SJCRH30 (cell line): ENCODE results near the gene MINDY3. TPM values are rescaled to one million over a fixed set of nuclear protein-coding genes. Genes with fewer than 3 reads are reported as not detected.
A peak's percentile ranks its signal among the peaks of the same experiment; 100 is the strongest.

Experiments
- DNase-seq, 2 experiments: peaks; one replicate each; pipeline ENCODE4 v3.0.0-alpha.2; 2015 to 2020
- H3K27ac ChIP-seq: fragments of 250-450 bp; sonication (Bioruptor Pico); 2 replicates; pipeline ENCODE4 v1.5.1; 2020; ENCODE audit warnings: mild to moderate bottlenecking, moderate library complexity
- H3K27me3 ChIP-seq: fragments of 250-450 bp; sonication (Bioruptor Pico); 2 replicates; pipeline ENCODE4 v1.5.1; 2020; ENCODE audit warnings: mild to moderate bottlenecking, moderate library complexity
- H3K36me3 ChIP-seq: fragments of 250-450 bp; sonication (Bioruptor Pico); 2 replicates; pipeline ENCODE4 v1.5.1; 2020; ENCODE audit warnings: mild to moderate bottlenecking, moderate library complexity
- H3K4me1 ChIP-seq: fragments of 250-450 bp; sonication (Bioruptor Pico); 2 replicates; pipeline ENCODE4 v1.5.1; 2020; ENCODE audit warnings: mild to moderate bottlenecking, moderate library complexity
- H3K4me3 ChIP-seq: fragments of 250-450 bp; sonication (Bioruptor Pico); 2 replicates; pipeline ENCODE4 v1.5.1; 2020; ENCODE audit warnings: mild to moderate bottlenecking, moderate library complexity
- H3K9me3 ChIP-seq: fragments of 250-450 bp; sonication (Bioruptor Pico); replicated peaks from 2 replicates; pipeline ENCODE4 v1.5.1; 2020; ENCODE audit warnings: mild to moderate bottlenecking, moderate library complexity
- total RNA-seq: library from RNA; depleted of rRNA; stranded (reverse); fragments of >200 nt; shearing (Covaris generic); gene quantifications from 2 replicates; pipeline ENCODE4 v1.2.3, GENCODE V29; 2014

The MINDY3 gene
- total RNA-seq, 1 experiment from 2014 or later, result 18.4 TPM

- Histone ChIP-seq H3K9me3 (no peaks in the 10 kb centered on the region), H3K4me1 (no peaks in the 10 kb centered on the region), H3K27me3 (no peaks in the 10 kb centered on the region), H3K4me3 (no peak overlapping the region), H3K27ac (no peak overlapping the region), H3K36me3 (no peaks in the 10 kb centered on the region)
- no peak for DNase-seq
Observed at GRCh38 chr10:15758618-15759017, 101.7 kb downstream of the MINDY3 start.

GRCh38 chr10:15754937-15755336, 105.4 kb downstream of the MINDY3 start:
- H3K4me1 ChIP-seq, result no peaks in the 10 kb centered on the region
- no peaks in the 10 kb centered on the region for H3K9me3 ChIP-seq
- no peak for DNase-seq
- H3K4me3 ChIP-seq, result no peak overlapping the region
- no peak overlapping the region for H3K27ac ChIP-seq
- H3K36me3 ChIP-seq, result no peaks in the 10 kb centered on the region
- no peaks in the 10 kb centered on the region for H3K27me3 ChIP-seq

DNA sequence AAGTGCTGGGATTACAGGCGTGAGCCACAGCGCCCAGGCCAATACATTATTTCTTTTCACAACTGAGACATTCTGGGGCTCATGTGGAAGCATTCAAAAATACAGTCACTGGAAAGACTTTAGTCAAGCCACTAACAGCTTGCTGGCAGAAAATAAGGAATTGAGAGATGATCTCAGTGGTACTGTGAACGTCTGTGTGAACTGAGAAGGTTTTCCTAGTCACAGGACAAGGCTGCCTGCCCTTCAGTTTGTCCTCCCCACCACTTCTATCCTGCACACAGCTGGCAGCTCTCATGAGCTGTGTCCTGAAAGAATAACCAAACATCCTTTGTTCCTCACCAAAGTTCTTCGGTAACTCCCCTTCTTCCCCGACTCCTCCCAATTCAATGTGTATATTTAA, 109.3 kb downstream of the MINDY3 start:
- H3K27me3 ChIP-seq, result no peaks in the 10 kb centered on the region
- no peaks in the 10 kb centered on the region for H3K9me3 ChIP-seq
- no peak for DNase-seq
- H3K4me3 ChIP-seq, result no peak overlapping the region
- no peaks in the 10 kb centered on the region for H3K36me3 ChIP-seq
- peaks cover 1% of the 10 kb centered on the region; the same call in 1 of the 2 replicates for H3K4me1 ChIP-seq
- no peak overlapping the region for H3K27ac ChIP-seq

- Histone ChIP-seq H3K4me3 (no peak overlapping the region), H3K9me3 (no peaks in the 10 kb centered on the region), H3K4me1 (peaks cover 7% of the 10 kb centered on the region), H3K27ac (no peak overlapping the region), H3K36me3 (no peaks in the 10 kb centered on the region), H3K27me3 (no peaks in the 10 kb centered on the region)
- peak in 1 of 2 experiments; percentile 18 for DNase-seq
Observed at GRCh38 chr10:15748126-15748525, 112.2 kb downstream of the MINDY3 start.

DNA sequence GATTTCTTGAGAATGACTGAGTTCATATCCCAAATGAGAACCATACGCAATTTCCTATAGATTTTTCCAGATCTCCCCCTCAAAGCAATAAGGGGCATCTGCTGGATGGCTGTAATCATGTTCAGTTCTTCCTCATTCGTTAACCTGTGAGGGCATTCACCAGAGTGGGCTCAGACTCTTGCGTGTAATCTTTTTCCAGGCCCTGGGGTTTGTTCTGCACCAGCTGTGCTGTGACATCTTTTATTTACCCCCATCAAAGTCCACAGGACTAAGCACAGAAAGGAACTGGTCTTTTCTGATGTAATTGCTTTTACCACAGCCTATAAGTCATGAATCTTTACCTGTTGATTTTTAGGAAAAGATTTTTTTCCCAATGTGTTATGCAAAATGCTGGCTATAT, 112.7 kb downstream of the MINDY3 start:
- peaks cover 10% of the 10 kb centered on the region for H3K4me1 ChIP-seq
- no peak for DNase-seq
- no peak overlapping the region for H3K27ac ChIP-seq

GRCh38 chr10:15745751-15746150, 114.6 kb downstream of the MINDY3 start:
- Histone ChIP-seq H3K4me3 (no peak overlapping the region), H3K27me3 (no peaks in the 10 kb centered on the region), H3K4me1 (peaks cover 14% of the 10 kb centered on the region), H3K9me3 (no peaks in the 10 kb centered on the region), H3K27ac (no peak overlapping the region), H3K36me3 (no peaks in the 10 kb centered on the region)
- peak; percentile 41 to 55 for DNase-seq

More for the DNA sequence above, 112.7 kb downstream of the MINDY3 start:
- Histone ChIP-seq H3K36me3 (no peaks in the 10 kb centered on the region), H3K4me3 (no peak overlapping the region), H3K27me3 (no peaks in the 10 kb centered on the region), H3K9me3 (no peaks in the 10 kb centered on the region)

DNA sequence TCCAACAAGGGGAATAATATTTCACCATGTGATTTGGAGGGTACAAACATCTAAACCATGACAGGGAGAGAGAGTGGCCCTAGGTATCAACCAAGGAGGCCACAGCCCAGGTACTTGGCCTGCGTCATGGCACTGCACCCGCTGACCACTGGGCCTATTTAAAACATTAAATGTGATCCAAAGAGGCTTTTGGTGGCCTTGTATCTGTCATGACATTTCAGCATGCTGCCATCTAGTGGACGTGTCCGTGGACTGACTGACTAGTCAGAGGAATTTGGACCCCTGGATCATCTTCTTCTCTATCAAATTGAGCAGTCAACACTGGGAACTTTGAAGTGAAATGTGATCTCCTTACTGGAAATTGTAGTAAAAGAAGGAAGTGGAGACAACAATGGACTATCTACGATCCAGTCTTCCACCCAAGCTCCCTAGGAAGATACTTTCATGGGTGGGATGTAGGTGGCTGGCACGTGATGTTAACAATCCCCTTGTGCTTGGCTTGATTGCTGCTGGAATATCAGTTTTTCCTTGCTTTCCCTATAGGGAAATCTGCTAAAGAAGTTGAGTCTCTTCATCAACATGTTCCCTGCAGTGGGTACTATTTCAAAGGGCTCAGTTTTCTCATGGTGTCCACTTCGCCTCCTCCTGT, 116.0 kb downstream of the MINDY3 start:
- peak; percentile 49 to 62 for DNase-seq
- no peaks in the 10 kb centered on the region for H3K27me3 ChIP-seq
- no peaks in the 10 kb centered on the region for H3K9me3 ChIP-seq
- no peak overlapping the region for H3K4me3 ChIP-seq
- H3K27ac ChIP-seq, result no peak overlapping the region
- peaks cover 14% of the 10 kb centered on the region for H3K4me1 ChIP-seq
- no peaks in the 10 kb centered on the region for H3K36me3 ChIP-seq

GRCh38 chr10:15743443-15743842, 116.9 kb downstream of the MINDY3 start:
- Histone ChIP-seq H3K4me1 (peaks cover 14% of the 10 kb centered on the region), H3K4me3 (no peak overlapping the region), H3K9me3 (no peaks in the 10 kb centered on the region), H3K36me3 (no peaks in the 10 kb centered on the region), H3K27me3 (no peaks in the 10 kb centered on the region), H3K27ac (no peak overlapping the region)
- DNase-seq, result no peak

DNA sequence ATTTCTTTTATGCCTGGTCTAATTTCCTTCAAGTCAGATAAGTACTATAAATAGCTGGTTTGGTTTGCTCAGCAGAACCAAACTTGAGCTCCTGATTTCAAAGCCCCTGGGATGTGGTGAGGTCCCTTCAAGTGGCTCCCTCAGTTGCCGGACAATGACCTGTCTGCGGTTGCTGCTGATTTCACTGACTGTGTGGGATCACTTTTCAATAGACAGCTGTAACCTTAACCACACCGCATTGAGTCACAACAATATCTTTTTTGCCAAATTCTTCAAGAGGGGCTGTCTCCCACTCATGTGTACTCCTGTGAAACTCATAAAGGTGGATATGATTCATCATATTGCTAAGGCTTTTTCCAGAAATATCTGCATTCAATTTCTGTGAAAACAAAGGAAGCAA, 117.5 kb downstream of the MINDY3 start:
- no peaks in the 10 kb centered on the region for H3K27me3 ChIP-seq
- no peak overlapping the region for H3K4me3 ChIP-seq
- H3K4me1 ChIP-seq, result peaks cover 14% of the 10 kb centered on the region
- no peak overlapping the region for H3K27ac ChIP-seq
- peak; percentile 60 to 65 for DNase-seq
- H3K9me3 ChIP-seq, result no peaks in the 10 kb centered on the region
- H3K36me3 ChIP-seq, result no peaks in the 10 kb centered on the region

GRCh38 chr10:15742102-15742501, 118.2 kb downstream of the MINDY3 start:
- Histone ChIP-seq H3K4me3 (no peak overlapping the region), H3K27ac (no peak overlapping the region), H3K36me3 (no peaks in the 10 kb centered on the region), H3K4me1 (peaks cover 14% of the 10 kb centered on the region), H3K27me3 (no peaks in the 10 kb centered on the region), H3K9me3 (no peaks in the 10 kb centered on the region)
- DNase-seq, result no peak

- no peak overlapping the region for H3K27ac ChIP-seq
- H3K4me3 ChIP-seq, result no peak overlapping the region
- H3K27me3 ChIP-seq, result no peaks in the 10 kb centered on the region
- H3K36me3 ChIP-seq, result no peaks in the 10 kb centered on the region
- DNase-seq, result no peak
- H3K9me3 ChIP-seq, result no peaks in the 10 kb centered on the region
- peaks cover 14% of the 10 kb centered on the region for H3K4me1 ChIP-seq
Observed at GRCh38 chr10:15741581-15741980, 118.7 kb downstream of the MINDY3 start.

GRCh38 chr10:15740261-15740660, 120.0 kb downstream of the MINDY3 start:
- Histone ChIP-seq H3K36me3 (no peaks in the 10 kb centered on the region), H3K4me1 (peaks cover 11% of the 10 kb centered on the region), H3K4me3 (no peak overlapping the region), H3K9me3 (no peaks in the 10 kb centered on the region), H3K27me3 (no peaks in the 10 kb centered on the region), H3K27ac (no peak overlapping the region)
- DNase-seq, result no peak

DNA sequence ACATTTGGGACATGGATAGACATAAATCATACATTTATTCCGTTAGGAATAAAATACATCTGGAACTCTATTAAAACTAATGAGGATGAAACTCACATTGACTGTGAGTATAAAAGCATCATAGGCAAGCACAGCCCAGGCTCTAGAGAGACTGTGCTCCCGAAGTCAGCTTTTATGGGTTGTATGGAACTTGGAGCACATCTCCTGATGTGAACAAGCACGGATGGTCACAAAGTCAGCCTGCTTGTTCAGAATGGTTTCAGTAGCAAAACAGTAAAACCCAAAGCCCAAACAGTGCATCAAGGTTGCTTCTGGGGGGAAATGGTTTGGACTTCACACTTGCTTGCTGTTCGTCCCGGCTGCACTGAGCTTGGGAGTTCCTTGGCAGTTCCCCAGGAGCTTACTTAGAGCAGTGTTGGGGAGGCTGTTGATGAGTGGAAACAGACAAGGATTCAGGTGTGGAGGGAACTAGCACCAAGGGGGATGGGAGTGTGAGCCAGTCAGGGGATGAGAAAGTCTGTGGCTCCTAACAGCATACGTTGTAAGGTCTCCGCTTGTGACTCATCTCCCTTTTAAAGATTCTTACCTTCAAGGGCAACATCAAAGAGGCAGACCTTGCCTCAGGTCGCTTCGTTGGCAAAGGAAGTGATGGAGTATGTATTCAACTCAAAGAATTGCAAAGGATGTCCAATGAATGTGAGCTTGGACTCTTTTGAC, 120.9 kb downstream of the MINDY3 start:
- Histone ChIP-seq H3K27me3 (no peaks in the 10 kb centered on the region), H3K27ac (no peak overlapping the region), H3K4me3 (no peak overlapping the region), H3K9me3 (no peaks in the 10 kb centered on the region), H3K36me3 (no peaks in the 10 kb centered on the region), H3K4me1 (peaks cover 11% of the 10 kb centered on the region)
- DNase-seq, result no peak

DNA sequence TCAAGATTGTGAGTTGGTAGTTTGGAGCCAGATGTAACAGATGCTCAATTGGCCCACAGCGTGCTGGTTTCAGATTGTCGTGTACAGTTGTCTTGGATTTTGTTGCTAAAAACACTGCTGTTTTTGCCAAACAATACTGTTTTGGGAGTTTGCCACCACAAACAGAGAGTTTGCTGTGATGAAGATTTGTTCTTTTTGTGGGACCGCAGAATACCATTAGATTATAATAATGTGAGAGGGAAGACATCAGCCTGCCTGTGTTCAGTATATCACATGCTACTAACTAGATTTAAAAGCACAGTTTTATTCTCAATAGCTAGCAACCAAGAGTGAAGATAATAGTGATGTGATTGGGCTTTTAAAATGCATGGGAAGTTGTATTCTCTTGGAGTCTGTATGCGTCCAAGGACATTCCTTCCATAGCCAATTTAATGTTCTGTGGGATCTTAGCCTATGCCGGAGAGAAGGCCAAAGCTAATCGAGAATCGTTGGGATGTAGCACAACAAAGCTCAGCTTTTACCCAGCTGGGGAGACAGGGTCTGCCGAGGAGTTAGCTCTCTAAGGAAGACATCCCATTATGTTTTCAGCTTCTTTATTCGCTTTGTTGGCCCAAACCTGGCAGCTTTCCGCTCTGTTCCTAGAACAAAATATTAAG, 121.9 kb downstream of the MINDY3 start:
- Histone ChIP-seq H3K27ac (no peak overlapping the region), H3K9me3 (no peaks in the 10 kb centered on the region), H3K36me3 (no peaks in the 10 kb centered on the region), H3K4me3 (no peak overlapping the region), H3K27me3 (no peaks in the 10 kb centered on the region), H3K4me1 (peaks cover 9% of the 10 kb centered on the region)
- no peak for DNase-seq

GRCh38 chr10:15737656-15738055, 122.7 kb downstream of the MINDY3 start:
- Histone ChIP-seq H3K4me3 (no peak overlapping the region), H3K4me1 (peaks cover 4% of the 10 kb centered on the region), H3K36me3 (no peaks in the 10 kb centered on the region), H3K9me3 (no peaks in the 10 kb centered on the region), H3K27ac (no peak overlapping the region), H3K27me3 (no peaks in the 10 kb centered on the region)
- no peak for DNase-seq
